VCaP (cell line): ENCODE data around the gene C3orf38.

Source experiments
- H3K27ac ChIP-seq: fragments of 450-650 bp; 2 replicates; pipeline ENCODE4 v1.5.1; 2017
- TF ChIP-seq, protein P1 (sequence below): fragments of 450-650 bp; conservative IDR thresholded peaks from 2 replicates; pipeline ENCODE4 v1.5.1; 2017; ENCODE audit warnings: mild to moderate bottlenecking, moderate library complexity

The C3orf38 gene

DNA sequence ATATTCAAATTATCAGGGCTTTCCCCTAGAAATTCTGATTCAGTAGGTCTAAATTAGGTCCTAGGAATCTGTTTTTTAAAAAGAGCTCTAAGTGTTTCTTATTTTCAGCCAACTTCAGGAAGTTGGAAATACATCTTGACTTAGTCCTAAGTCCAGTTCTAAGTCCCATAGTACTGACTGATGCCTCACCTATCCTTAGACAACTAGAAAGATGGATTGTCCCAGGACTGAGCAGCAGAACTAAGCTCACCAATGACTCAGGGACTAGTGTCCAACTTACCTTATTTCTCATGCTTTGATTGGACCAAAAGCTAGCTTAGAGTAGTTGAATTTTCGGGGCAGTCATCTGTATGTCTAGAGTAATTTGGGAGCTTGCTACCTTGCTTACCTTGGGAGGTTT, 26.2 kb upstream of the C3orf38 start:
- no peak overlapping the region for H3K27ac ChIP-seq
- TF ChIP-seq, protein P1, sequence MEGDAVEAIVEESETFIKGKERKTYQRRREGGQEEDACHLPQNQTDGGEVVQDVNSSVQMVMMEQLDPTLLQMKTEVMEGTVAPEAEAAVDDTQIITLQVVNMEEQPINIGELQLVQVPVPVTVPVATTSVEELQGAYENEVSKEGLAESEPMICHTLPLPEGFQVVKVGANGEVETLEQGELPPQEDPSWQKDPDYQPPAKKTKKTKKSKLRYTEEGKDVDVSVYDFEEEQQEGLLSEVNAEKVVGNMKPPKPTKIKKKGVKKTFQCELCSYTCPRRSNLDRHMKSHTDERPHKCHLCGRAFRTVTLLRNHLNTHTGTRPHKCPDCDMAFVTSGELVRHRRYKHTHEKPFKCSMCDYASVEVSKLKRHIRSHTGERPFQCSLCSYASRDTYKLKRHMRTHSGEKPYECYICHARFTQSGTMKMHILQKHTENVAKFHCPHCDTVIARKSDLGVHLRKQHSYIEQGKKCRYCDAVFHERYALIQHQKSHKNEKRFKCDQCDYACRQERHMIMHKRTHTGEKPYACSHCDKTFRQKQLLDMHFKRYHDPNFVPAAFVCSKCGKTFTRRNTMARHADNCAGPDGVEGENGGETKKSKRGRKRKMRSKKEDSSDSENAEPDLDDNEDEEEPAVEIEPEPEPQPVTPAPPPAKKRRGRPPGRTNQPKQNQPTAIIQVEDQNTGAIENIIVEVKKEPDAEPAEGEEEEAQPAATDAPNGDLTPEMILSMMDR: no peak

DNA sequence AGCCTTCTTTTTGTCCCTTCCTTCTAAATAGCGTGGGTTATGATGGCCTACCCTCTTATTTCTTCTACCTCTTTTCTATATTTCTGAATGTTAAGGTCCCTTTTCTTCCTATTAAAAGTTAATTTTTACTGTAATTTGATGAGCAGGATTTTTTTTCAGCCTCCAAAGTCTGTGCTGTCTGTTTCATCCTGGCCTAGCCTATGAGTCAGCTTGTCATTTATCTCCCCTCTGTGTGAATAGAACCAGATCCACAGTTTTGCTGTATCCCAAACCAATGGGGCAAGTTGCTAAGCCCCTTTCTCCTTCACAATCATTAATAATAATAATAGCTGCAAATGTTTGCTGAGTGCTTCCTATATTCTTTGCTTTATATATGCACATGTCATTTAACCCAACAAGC, 18.1 kb upstream of the C3orf38 start:
- H3K27ac ChIP-seq: no peak overlapping the region
- TF ChIP-seq, protein P1: no peak

DNA sequence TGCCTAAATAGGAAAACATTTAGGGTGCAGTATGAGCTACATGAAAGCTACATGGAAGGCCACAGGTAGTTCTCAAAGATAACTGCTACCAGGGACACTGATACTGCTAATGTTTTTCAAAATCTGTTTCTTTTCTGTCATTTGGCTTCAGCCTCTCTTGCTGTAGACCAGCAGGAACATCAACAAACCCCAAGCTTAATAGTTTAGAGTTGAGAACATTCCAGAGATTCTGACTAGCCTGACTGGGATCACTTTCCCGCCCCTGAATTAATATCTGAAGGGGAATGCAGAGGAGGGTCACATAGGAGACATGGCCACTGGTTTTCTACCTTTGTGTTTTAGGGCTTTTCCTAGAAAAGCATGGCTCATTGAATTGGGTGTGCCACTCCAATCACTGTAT, 16.9 kb upstream of the C3orf38 start:
- H3K27ac ChIP-seq: no peak overlapping the region
- TF ChIP-seq, protein P1: no peak

DNA sequence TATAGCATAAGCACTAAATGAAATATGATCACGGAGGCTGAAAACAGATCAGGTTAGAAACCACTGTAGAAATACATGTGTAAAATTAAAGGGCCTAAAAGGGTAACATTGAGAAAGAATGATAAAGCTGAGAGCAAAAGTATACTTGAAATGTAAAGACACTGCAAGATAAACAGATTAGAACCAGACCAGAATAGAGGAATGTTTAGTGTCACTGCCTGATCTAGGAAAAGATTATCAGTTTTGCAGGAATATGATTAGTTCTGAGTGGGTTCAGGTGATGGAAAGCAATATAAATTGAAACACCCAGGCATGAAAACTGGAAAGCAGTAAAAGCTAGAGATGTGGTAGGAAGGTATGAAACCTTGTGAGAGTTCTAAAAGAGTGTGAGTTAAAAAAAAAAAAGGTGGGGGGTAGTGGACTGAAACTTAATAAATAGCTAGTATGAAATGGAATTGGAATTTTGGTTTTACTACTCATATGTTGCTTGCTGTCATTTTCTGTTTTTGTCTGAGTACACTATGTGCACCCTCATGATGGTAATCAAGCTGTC, 16.0 kb upstream of the C3orf38 start:
- TF ChIP-seq, protein P1: no peak
- no peak overlapping the region for H3K27ac ChIP-seq

DNA sequence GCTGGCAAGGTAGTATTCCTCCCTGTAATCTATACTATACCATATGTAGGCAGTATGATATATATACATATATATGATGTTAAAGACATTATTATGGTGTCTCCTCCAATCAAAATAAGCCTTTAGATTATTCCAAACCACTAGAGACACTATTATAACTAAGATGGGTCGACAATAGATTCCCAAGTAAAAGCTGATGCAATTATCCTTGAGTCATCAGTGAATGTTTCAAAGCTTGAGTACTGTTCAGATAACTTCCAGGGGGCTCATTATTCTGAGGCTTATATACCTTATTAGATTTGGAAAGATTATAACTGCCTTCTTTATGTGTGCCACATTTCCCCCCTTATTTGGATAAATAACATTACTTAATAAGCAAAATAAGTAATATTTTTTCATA, 11.9 kb upstream of the C3orf38 start:
- H3K27ac ChIP-seq: no peak overlapping the region
- TF ChIP-seq, protein P1: no peak

DNA sequence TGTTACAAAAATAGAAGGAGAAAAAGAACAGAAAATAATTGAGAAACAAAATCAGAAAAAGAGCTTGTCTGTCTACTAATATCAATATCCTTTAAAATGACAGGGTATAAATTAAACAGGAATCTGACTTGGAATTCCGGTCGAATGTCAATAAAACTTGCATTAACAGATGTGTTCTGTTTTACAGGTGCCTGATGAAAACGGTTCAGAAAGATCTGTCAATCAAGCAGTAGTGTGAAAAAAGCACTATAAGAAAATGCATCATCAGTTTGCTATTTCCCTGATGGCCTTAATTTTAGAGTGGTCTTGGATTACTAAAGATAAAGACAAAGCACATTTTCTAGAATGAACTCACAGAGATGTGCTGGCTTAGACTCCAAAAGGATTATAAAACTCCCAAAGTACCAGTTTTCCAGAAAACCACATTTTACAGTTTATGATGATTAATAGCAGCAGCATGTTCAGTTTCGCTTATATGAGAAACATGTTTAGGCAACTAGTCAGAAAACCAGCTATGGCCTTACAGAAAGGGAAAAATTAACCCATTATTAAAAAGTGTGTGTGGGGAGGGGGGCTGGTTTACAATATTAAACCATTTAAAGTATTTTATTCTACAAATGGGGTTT, 8.2 kb upstream of the C3orf38 start:
- H3K27ac ChIP-seq: no peak overlapping the region
- TF ChIP-seq, protein P1: no peak

DNA sequence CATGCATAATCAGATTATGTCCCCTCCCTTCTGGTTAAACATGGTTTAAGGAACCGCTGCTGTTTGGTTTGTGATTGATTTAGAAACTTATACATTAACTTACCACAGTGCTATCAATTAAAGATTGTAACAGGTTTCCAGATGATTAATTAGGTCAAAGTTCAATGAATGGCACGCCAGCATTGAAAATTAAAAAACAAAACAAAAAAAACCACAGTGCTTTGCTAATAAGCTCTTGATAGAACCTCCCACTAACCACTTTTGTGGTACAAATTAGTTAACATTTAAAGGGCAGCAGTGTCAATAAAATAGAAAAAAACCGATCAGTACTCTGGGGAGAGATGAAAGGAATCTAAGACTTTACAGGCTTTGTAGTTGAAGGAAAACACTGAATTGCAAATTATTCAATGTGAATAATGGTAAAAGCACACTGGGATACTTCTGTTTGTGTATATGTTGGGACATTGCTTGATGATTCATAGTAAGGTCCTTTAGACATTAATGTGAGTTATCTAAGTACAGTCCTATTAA, 7.6 kb upstream of the C3orf38 start:
- H3K27ac ChIP-seq: no peak overlapping the region
- TF ChIP-seq, protein P1: no peak
